Measurements from ENCODE around the gene NR6A1.

DNA sequence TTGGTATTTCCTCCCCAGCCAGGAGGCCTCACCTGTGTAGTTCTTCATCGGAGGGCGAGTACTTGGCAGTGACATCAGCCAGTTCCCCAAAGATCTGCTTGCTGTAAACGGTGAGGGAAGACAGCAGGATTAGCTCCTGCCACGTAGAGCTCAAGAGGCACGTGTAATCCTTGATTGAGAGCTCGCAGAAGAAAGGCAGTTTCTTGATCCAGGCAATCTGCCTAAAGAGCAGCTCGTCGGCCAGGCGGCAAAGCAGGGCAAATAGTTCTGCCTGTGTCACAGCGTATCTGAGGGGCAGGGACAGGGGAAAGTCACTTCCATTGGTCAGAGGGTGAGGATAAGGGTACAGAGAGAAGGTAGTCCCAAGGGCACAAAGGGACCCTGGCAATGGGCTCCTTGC lies 235.3 kb downstream of the NR6A1 start:
- TF ChIP-seq, protein P1, sequence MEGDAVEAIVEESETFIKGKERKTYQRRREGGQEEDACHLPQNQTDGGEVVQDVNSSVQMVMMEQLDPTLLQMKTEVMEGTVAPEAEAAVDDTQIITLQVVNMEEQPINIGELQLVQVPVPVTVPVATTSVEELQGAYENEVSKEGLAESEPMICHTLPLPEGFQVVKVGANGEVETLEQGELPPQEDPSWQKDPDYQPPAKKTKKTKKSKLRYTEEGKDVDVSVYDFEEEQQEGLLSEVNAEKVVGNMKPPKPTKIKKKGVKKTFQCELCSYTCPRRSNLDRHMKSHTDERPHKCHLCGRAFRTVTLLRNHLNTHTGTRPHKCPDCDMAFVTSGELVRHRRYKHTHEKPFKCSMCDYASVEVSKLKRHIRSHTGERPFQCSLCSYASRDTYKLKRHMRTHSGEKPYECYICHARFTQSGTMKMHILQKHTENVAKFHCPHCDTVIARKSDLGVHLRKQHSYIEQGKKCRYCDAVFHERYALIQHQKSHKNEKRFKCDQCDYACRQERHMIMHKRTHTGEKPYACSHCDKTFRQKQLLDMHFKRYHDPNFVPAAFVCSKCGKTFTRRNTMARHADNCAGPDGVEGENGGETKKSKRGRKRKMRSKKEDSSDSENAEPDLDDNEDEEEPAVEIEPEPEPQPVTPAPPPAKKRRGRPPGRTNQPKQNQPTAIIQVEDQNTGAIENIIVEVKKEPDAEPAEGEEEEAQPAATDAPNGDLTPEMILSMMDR (conservative IDR thresholded peaks at IDR 0.05; ENCODE audit: low read length): no peak
- no peak for TF ChIP-seq EZH2phosphoT487 (IDR thresholded peaks at IDR 0.05; ENCODE audit: borderline replicate concordance, low read depth, low read length)
